Vagina (tissue), 2 donors: ENCODE results near the gene KIF19.

Experiments used
- POLR2A ChIP-seq, 2 donors: fragments of 450-650 bp; IDR thresholded peaks; one replicate each; pipeline ENCODE4 v1.6.1; 2017; ENCODE audit warnings: antibody characterized with exemption in 2 of 2, mild to moderate bottlenecking in 2 of 2, moderate library complexity in 2 of 2
- POLR2AphosphoS5 ChIP-seq, 2 donors: sonication (generic); formaldehyde crosslinking; IDR thresholded peaks; one replicate each; pipeline ENCODE4 v1.9.0; 2017; ENCODE audit warnings: antibody characterized with exemption in 2 of 2, mild to moderate bottlenecking in 2 of 2, low read depth in 1 of 2; ENCODE audit not compliant: insufficient read depth in 1 of 2

- no peak for TF ChIP-seq POLR2A (IDR thresholded peaks at IDR 0.05)
- no peak for TF ChIP-seq POLR2AphosphoS5 (IDR thresholded peaks at IDR 0.05; ENCODE audit: insufficient read depth in 1 of 2, low read depth in 1 of 2)
Observed at GRCh38 chr17:74281799-74282198, 44.2 kb upstream of the KIF19 start.
